GM12878 (cell line): ENCODE data around the gene PSMD4. TPM values are rescaled to one million over a fixed set of nuclear protein-coding genes. Genes with fewer than 3 reads are reported as not detected.

Source experiments
- ATF7 ChIP-seq: fragments of 450-650 bp; IDR thresholded peaks from 2 replicates; pipeline ENCODE4 v1.6.1; 2016; ENCODE audit warnings: low read depth, mild to moderate bottlenecking
- BMI1 ChIP-seq: fragments of 450-650 bp; IDR thresholded peaks from 2 replicates; pipeline ENCODE4 v1.6.1; 2016; ENCODE audit warnings: mild to moderate bottlenecking, moderate library complexity, borderline replicate concordance
- CEBPZ ChIP-seq: fragments of 150-350 bp; IDR thresholded peaks from 2 replicates; pipeline ENCODE4 v1.6.1; 2016; ENCODE audit warnings: low read depth, low read length
- CHD4 ChIP-seq: fragments of 200-600 bp; sonication (generic); IDR thresholded peaks from 2 replicates; pipeline ENCODE4 v1.6.1; 2016; ENCODE audit warnings: mild to moderate bottlenecking
- EED ChIP-seq: sonication (generic); IDR thresholded peaks from 2 replicates; pipeline ENCODE4 v1.6.1; 2016; ENCODE audit warnings: antibody characterized with exemption, low read depth
- ELK1 ChIP-seq: IDR thresholded peaks from 2 replicates; pipeline ENCODE4 v1.6.1; 2012; ENCODE audit warnings: low read depth, low read length, improper control_type of control experiment
- FOXK2 ChIP-seq: fragments of 450-650 bp; IDR thresholded peaks from 2 replicates; pipeline ENCODE4 v1.6.1; 2017; ENCODE audit warnings: mild to moderate bottlenecking, moderate library complexity
- GABPA ChIP-seq: IDR thresholded peaks from 2 replicates; pipeline ENCODE4 v1.6.1; 2014; ENCODE audit warnings: antibody characterized with exemption, low read depth, mild to moderate bottlenecking, inconsistent platforms
- HDGF ChIP-seq: fragments of 450-650 bp; IDR thresholded peaks from 2 replicates; pipeline ENCODE4 v1.6.1; 2016; ENCODE audit warnings: antibody characterized with exemption
- IKZF1 ChIP-seq: fragments of 450-650 bp; conservative IDR thresholded peaks from 2 replicates; pipeline ENCODE4 v1.6.1; 2017; ENCODE audit warnings: antibody characterized with exemption, mild to moderate bottlenecking
- IKZF2 ChIP-seq, 2 experiments: fragments of 450-650 bp; IDR thresholded peaks; 2 replicates each; pipeline ENCODE4 v1.6.1; 2017; ENCODE audit warnings: mild to moderate bottlenecking in 2 of 2, moderate library complexity in 2 of 2
- JUNB ChIP-seq: IDR thresholded peaks from 2 replicates; pipeline ENCODE4 v1.6.1; 2016; ENCODE audit warnings: antibody characterized with exemption, mild to moderate bottlenecking
- KAT2A ChIP-seq: conservative IDR thresholded peaks from 2 replicates; pipeline ENCODE4 v1.6.1; 2011; ENCODE audit warnings: low read depth, low read length; ENCODE audit not compliant: control insufficient read depth
- KDM1A ChIP-seq: fragments of 200-600 bp; sonication (generic); IDR thresholded peaks from 2 replicates; pipeline ENCODE4 v1.6.1; 2016; ENCODE audit warnings: borderline replicate concordance
- MLLT1 ChIP-seq: fragments of 450-650 bp; IDR thresholded peaks from 2 replicates; pipeline ENCODE4 v1.6.1; 2016; ENCODE audit warnings: mild to moderate bottlenecking
- MTA2 ChIP-seq: fragments of 450-650 bp; IDR thresholded peaks from 2 replicates; pipeline ENCODE4 v1.6.1; 2016; ENCODE audit warnings: low read depth, mild to moderate bottlenecking, moderate library complexity
- NBN ChIP-seq: fragments of 450-650 bp; IDR thresholded peaks from 2 replicates; pipeline ENCODE4 v1.6.1; 2016
- NFIC ChIP-seq: IDR thresholded peaks from 2 replicates; pipeline ENCODE4 v1.6.1; 2012; ENCODE audit warnings: low read depth, mild to moderate bottlenecking, inconsistent platforms, low read length, moderate library complexity
- NFXL1 ChIP-seq: fragments of 450-650 bp; IDR thresholded peaks from 2 replicates; pipeline ENCODE4 v1.6.1; 2017; ENCODE audit warnings: antibody characterized with exemption, mild to moderate bottlenecking, borderline replicate concordance
- NR2F1 ChIP-seq: fragments of 450-650 bp; conservative IDR thresholded peaks from 2 replicates; pipeline ENCODE4 v1.6.1; 2017; ENCODE audit warnings: mild to moderate bottlenecking
- PML ChIP-seq: IDR thresholded peaks from 2 replicates; pipeline ENCODE4 v1.6.1; 2012; ENCODE audit warnings: low read length, inconsistent platforms
- RAD21 ChIP-seq: IDR thresholded peaks from 2 replicates; pipeline ENCODE4 v1.6.1; 2011; ENCODE audit warnings: mild to moderate bottlenecking, low read depth, low read length, moderate library complexity; ENCODE audit not compliant: insufficient read depth
- ZBTB40 ChIP-seq: fragments of 450-650 bp; IDR thresholded peaks from 2 replicates; pipeline ENCODE4 v1.6.1; 2016; ENCODE audit warnings: mild to moderate bottlenecking, moderate library complexity, borderline replicate concordance
- ZNF217 ChIP-seq: fragments of 450-650 bp; IDR thresholded peaks from 2 replicates; pipeline ENCODE4 v1.6.1; 2017; ENCODE audit warnings: antibody characterized with exemption, mild to moderate bottlenecking
- polyA plus RNA-seq, 11 experiments: library from polyadenylated mRNA; depleted of rRNA in 4 of 11; unstranded in 6 of 11; stranded (reverse) in 5 of 11; fragments of >200 nt; fragmentation: Nextera tagmentation in 4 of 11; fragmentation: Illumina TruSeq in 1 of 11; extraction: Ambion mirVana in 4 of 11; extraction: Trizol in 1 of 11; gene quantifications; 1 replicate in 1 of 11; 2 replicates in 10 of 11; pipeline versions ENCODE4 v1.2.1 to v1.2.3, GENCODE V29; 2011 to 2016; ENCODE audit warnings: inconsistent platforms in 2 of 11, missing spikeins in 2 of 11, low read depth in 1 of 11
- total RNA-seq, 4 experiments: library from RNA; depleted of rRNA in 3 of 4; stranded (reverse); fragments of >200 nt in 3 of 4; fragmentation: Illumina TruSeq in 1 of 4; extraction: Trizol in 1 of 4; gene quantifications; 2 replicates each; pipeline versions ENCODE4 v1.2.1 to v1.2.3, GENCODE V29; 2013 to 2021

The PSMD4 gene
- total and polyA plus RNA-seq, 10 of the 15 experiments (the other 5 are each of a cell fraction or from before 2014, with no cell fraction given): 129 to 281 (median 188) TPM

- TF ChIP-seq CEBPZ (no peak), ZNF217 (no peak), KDM1A (no peak), IKZF2 (IDR thresholded peaks at IDR 0.05) (peak; percentile 73 to 78), KAT2A (no peak), PML (0 out of 2 replicates have a peak, but pooled peaks have one; percentile 37), EED (peak; percentile 61; the same call in 1 of the 2 replicates), HDGF (peak; percentile 16; the same call in 1 of the 2 replicates), BMI1 (no peak), RAD21 (no peak), NBN (peak; percentile 61; the same call in 1 of the 2 replicates), JUNB (peak; percentile 81), ELK1 (no peak), IKZF1 (0 out of 2 replicates have a peak, but pooled peaks have one; percentile 42), GABPA (no peak), MLLT1 (no peak), MTA2 (0 out of 2 replicates have a peak, but pooled peaks have one; percentile 36), NFXL1 (no peak), FOXK2 (no peak), NFIC (peak; percentile 90), CHD4 (no peak), ZBTB40 (no peak), ATF7 (peak; percentile 70), NR2F1 (peak; percentile 72)
Observed at GRCh38 chr1:151277249-151277648, 22.7 kb downstream of the PSMD4 start (continued).
